Spleen (tissue), 11 donors: Measurements from ENCODE around the gene ZNF530. TPM values are rescaled to one million over a fixed set of nuclear protein-coding genes. Genes with fewer than 3 reads are reported as not detected.

Experiments
- DNase-seq: peaks from one replicate; pipeline ENCODE4 v3.0.0-alpha.2; 2020
- H3K27ac ChIP-seq, 8 donors: fragments of 200-600 bp; sonication (generic) in 7 of 8; 1 replicate in 4 of 8; 2 replicates in 4 of 8; pipeline versions ENCODE4 v1.5.0 to v1.8.0; 2016 to 2021; ENCODE audit warnings: inconsistent platforms in 4 of 8, mild to moderate bottlenecking in 4 of 8, moderate library complexity in 1 of 8
- H3K27me3 ChIP-seq, 7 donors: fragments of 200-600 bp; sonication (generic) in 6 of 7; replicated peaks in 1 of 7; 1 replicate in 4 of 7; 2 replicates in 3 of 7; pipeline versions ENCODE4 v1.5.0 to v1.8.0; 2016 to 2021; ENCODE audit warnings: inconsistent platforms in 3 of 7, mild to moderate bottlenecking in 1 of 7
- H3K36me3 ChIP-seq, 6 donors: fragments of 200-600 bp; sonication (generic) in 5 of 6; 1 replicate in 4 of 6; 2 replicates in 2 of 6; pipeline versions ENCODE4 v1.5.0 to v1.8.0; 2016 to 2021; ENCODE audit warnings: inconsistent platforms in 2 of 6
- H3K4me1 ChIP-seq, 6 donors: fragments of 200-600 bp; sonication (generic) in 5 of 6; 1 replicate in 3 of 6; 2 replicates in 3 of 6; pipeline versions ENCODE4 v1.5.0 to v1.8.0; 2016 to 2021; ENCODE audit warnings: inconsistent platforms in 3 of 6
- H3K4me3 ChIP-seq, 8 donors: fragments of 200-600 bp; sonication (generic) in 7 of 8; 1 replicate in 4 of 8; 2 replicates in 4 of 8; pipeline versions ENCODE4 v1.5.0 to v1.8.0; 2016 to 2021; ENCODE audit warnings: inconsistent platforms in 4 of 8, mild to moderate bottlenecking in 4 of 8, moderate library complexity in 2 of 8
- H3K9me3 ChIP-seq, 8 donors: fragments of 200-600 bp; sonication (generic) in 7 of 8; 1 replicate in 4 of 8; 2 replicates in 4 of 8; pipeline versions ENCODE4 v1.5.0 to v1.8.0; 2016 to 2021; ENCODE audit warnings: inconsistent platforms in 4 of 8
- POLR2A ChIP-seq, 3 donors: fragments of 450-650 bp; IDR thresholded peaks; one replicate each; pipeline ENCODE4 v1.5.1; 2017; ENCODE audit warnings: antibody characterized with exemption in 3 of 3, mild to moderate bottlenecking in 1 of 3
- POLR2AphosphoS5 ChIP-seq, 3 donors: sonication (generic); formaldehyde crosslinking; IDR thresholded peaks; one replicate each; pipeline ENCODE4 v1.5.1; 2017; ENCODE audit warnings: antibody characterized with exemption in 3 of 3
- WGBS, 5 donors: extraction: QIAGEN DNeasy Blood & Tissue Kit in 3 of 5; methylation state at CpG; one replicate each; pipeline versions ENCODE4 v1.1.5 to v1.1.7; 2013 to 2018; 5-methylcytosine and 5-hydroxymethylcytosine counted together
- intact Hi-C: fragments of 100-400 bp; cut with DNase I; formaldehyde crosslinking; loops from one replicate; pipeline ENCODE4 v1.15.0; 2023; ENCODE audit warnings: low total_unique reads
- polyA plus RNA-seq, 3 donors: library from polyadenylated mRNA; stranded (reverse); fragments of 200-250 nt; gene quantifications; one replicate each; pipeline ENCODE4 v1.2.1, GENCODE V29; 2013
- total RNA-seq, 7 donors: library from RNA; depleted of rRNA in 3 of 7; stranded (reverse); fragments of >200 nt in 3 of 7; fragmentation: NEBNext Ultra II Directional in 4 of 7; extraction: Animal tissue kit (Norgen Biotek cat#: 25700) in 4 of 7; gene quantifications; one replicate each; pipeline versions ENCODE4 v1.1.0 to v1.2.1, GENCODE V29; 2016 to 2021
- TF ChIP-seq, protein P1 (sequence below), 11 experiments: fragments of 200-600 bp in 7 of 11; fragments of 450-650 bp in 4 of 11; sonication (generic) in 4 of 11; IDR thresholded peaks in 8 of 11; conservative IDR thresholded peaks in 3 of 11; 1 replicate in 7 of 11; 2 replicates in 4 of 11; pipeline versions ENCODE4 v1.4.0 to v1.8.0; 2016 to 2021; ENCODE audit warnings: antibody characterized with exemption in 11 of 11, inconsistent platforms in 4 of 11, mild to moderate bottlenecking in 1 of 11
- donor health status: healthy with polysubstance abuse.
- donor health status: DM: no; HTN: no; CAD: no; lungs with moderate emphysema.
- donor health status: DM: no; HTN: no; CAD: no.
- donor health status: Bipolar disorder and iron deficiency.
- donor health status: healthy.
- donor health status: DM: no; HTN: no; CAD: no.
- donor health status: DM: yes; HTN: yes; CAD: no.

The ZNF530 gene
- total and polyA plus RNA-seq, 10 donors = 2.4 to 7.4 (median 3.5) TPM

DNA sequence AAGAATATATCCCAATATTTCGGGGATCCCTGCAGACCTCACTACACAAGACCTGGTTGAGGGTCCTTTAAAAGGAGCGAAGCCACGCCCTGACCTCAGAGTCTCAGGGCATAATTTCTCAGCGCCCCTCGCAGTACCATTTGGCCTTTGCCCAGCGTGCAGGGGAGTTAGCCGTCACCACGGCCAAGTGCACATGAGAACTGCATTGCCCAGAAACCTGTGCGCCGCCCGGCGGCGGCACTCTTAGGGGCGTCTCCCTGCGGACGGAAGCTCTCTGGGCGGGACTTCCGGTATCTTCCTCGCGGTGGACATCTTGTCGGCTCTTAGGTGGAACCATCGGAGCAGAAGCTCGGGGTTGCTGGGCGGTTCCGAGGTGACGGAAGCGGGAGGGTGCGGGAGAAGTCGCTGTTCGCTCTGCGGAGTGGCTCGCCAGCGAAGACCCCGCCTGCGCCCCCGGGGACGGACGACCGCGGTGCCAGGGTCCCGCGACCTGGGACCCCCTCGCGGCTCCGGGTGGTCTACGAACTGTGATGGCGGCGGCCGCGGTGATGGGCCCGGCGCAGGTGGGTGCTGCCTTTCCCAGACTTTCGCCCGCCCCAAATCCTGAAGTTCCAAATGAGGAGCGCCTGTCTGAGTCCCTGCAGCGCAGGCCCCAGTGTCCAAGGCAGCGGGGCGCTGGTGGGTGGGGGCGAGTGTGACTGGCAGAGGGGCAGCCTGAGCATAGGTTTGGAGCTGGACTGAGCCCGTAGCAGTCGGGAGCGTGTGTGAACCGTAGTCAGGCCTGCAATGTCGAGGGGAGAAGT lies 14.5 kb downstream of the ZNF530 start, which contains the start of gene ZNF134:
Gene ZNF134 (plus strand): TSS at position 302 of the 803 bp plus-strand sequence. CDS start 5,227 bp downstream, outside the sequence.
- 2 to 4% (median 2%) methylated on average over 47 to 64 of the region's 64 CpGs for WGBS, 5 donors
- Histone ChIP-seq H3K4me1 (peaks cover 0 to 19% (median 13%) of the 10 kb centered on the region in 6 donors), H3K4me3 (peak within 1 kb of the TSS; percentile 75 to 96 (median 93)), H3K36me3 (peaks cover 29 to 43% (median 36%) of the 10 kb centered on the region in 6 donors), H3K27me3 (no peaks in the 10 kb centered on the region), H3K27ac (peak within 1 kb of the TSS; percentile 24 to 88 (median 79)), H3K9me3 (peaks cover 13 to 78% (median 64%) of the 10 kb centered on the region in 8 donors)
- peak; percentile 97 for DNase-seq
- intact Hi-C loops = no loop called here
- TF ChIP-seq POLR2AphosphoS5 (IDR thresholded peaks at IDR 0.05) (peak; percentile 80 to 86 (median 85)), POLR2A (IDR thresholded peaks at IDR 0.05) (no peak)
- TF ChIP-seq, protein P1, sequence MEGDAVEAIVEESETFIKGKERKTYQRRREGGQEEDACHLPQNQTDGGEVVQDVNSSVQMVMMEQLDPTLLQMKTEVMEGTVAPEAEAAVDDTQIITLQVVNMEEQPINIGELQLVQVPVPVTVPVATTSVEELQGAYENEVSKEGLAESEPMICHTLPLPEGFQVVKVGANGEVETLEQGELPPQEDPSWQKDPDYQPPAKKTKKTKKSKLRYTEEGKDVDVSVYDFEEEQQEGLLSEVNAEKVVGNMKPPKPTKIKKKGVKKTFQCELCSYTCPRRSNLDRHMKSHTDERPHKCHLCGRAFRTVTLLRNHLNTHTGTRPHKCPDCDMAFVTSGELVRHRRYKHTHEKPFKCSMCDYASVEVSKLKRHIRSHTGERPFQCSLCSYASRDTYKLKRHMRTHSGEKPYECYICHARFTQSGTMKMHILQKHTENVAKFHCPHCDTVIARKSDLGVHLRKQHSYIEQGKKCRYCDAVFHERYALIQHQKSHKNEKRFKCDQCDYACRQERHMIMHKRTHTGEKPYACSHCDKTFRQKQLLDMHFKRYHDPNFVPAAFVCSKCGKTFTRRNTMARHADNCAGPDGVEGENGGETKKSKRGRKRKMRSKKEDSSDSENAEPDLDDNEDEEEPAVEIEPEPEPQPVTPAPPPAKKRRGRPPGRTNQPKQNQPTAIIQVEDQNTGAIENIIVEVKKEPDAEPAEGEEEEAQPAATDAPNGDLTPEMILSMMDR (IDR thresholded peaks at IDR 0.05 in 8 of 11, conservative IDR thresholded peaks at IDR 0.05 in 3 of 11) = peak in 8 of 11 experiments; percentile 4 to 53 (median 30)

DNA sequence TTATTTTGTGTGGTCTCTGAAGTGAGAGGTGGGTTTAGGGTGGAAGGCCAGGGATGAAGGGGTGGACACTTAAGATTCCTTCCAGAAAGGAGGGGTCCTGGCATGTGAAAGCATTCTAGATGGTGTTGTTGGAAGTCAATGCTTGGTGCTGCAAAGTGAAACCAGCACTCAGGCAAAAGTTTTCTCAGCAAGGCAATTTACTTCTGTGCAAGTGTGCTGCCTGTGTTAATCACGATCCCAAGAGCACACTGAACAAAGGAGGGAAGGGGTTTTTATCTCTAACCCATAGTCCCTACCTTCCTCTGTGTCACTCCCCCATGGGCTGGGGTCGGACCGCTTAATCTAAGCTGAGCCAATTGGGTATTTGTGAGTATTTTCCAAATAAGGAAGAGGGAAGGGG lies 15.7 kb downstream of the ZNF530 start:
- Histone ChIP-seq H3K27ac (no peak overlapping the region), H3K36me3 (peaks cover 41 to 55% (median 48%) of the 10 kb centered on the region in 6 donors), H3K9me3 (peaks cover 24 to 79% (median 68%) of the 10 kb centered on the region in 8 donors), H3K4me1 (peaks cover 0 to 19% (median 13%) of the 10 kb centered on the region in 6 donors), H3K27me3 (no peaks in the 10 kb centered on the region), H3K4me3 (peak overlapping the region in 5 of 8 donors; percentile 75 to 96 (median 87))
- TF ChIP-seq, protein P1 (IDR thresholded peaks at IDR 0.05 in 8 of 11, conservative IDR thresholded peaks at IDR 0.05 in 3 of 11) = no peak
- TF ChIP-seq POLR2AphosphoS5 (IDR thresholded peaks at IDR 0.05) (no peak), POLR2A (IDR thresholded peaks at IDR 0.05) (no peak)
- intact Hi-C loops = no loop called here
- WGBS, 5 donors = 84 to 99% (median 97%) methylated on average over 3 of the region's 3 CpGs
- no peak for DNase-seq

DNA sequence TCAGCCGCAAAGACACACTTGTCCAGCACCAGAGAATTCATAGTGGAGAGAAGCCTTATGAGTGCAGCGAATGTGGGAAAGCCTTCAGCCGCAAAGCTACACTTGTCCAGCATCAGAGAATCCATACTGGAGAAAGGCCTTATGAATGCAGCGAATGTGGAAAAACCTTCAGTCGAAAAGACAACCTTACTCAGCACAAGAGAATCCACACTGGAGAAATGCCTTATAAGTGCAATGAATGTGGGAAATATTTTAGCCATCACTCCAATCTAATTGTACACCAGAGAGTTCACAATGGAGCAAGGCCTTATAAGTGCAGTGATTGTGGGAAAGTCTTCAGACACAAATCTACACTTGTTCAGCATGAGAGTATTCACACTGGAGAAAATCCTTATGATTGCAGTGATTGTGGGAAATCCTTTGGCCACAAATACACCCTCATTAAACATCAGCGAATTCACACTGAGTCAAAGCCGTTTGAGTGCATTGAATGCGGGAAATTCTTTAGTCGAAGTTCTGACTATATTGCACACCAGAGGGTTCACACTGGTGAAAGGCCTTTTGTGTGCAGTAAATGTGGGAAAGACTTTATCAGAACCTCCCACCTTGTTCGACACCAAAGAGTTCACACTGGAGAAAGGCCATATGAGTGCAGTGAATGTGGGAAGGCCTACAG lies 21.1 kb downstream of the ZNF530 start:
- peaks cover 54 to 100% (median 100%) of the 10 kb centered on the region in 8 donors for H3K9me3 ChIP-seq
- 97 to 98% (median 97%) methylated on average over 10 of the region's 10 CpGs for WGBS, 5 donors
- TF ChIP-seq POLR2AphosphoS5 (IDR thresholded peaks at IDR 0.05) (no peak), POLR2A (IDR thresholded peaks at IDR 0.05) (no peak)
- TF ChIP-seq, protein P1 (IDR thresholded peaks at IDR 0.05 in 8 of 11, conservative IDR thresholded peaks at IDR 0.05 in 3 of 11) = no peak
- H3K4me1 ChIP-seq = no peaks in the 10 kb centered on the region
- intact Hi-C loops = no loop called here
- no peak for DNase-seq
- H3K4me3 ChIP-seq = peak overlapping the region in 1 of 8 donors; percentile 91
- H3K36me3 ChIP-seq = peaks cover 61 to 95% (median 80%) of the 10 kb centered on the region in 6 donors
- H3K27me3 ChIP-seq = no peaks in the 10 kb centered on the region
- no peak overlapping the region for H3K27ac ChIP-seq
